DND-41 (cell line): ENCODE results near the gene PISD.

ENCODE experiments used
- CTCF ChIP-seq: IDR thresholded peaks from 2 replicates; pipeline ENCODE4 v1.5.1; 2012; ENCODE audit warnings: borderline replicate concordance, low read length, moderate library complexity, mild to moderate bottlenecking; ENCODE audit not compliant: poor library complexity, severe bottlenecking; ENCODE audit errors: extremely low read depth
- EZH2 ChIP-seq: IDR thresholded peaks from 3 replicates; pipeline ENCODE4 v1.6.1; 2012; ENCODE audit warnings: borderline replicate concordance, low read depth, mild to moderate bottlenecking, moderate library complexity, low read length, inconsistent platforms; ENCODE audit not compliant: severe bottlenecking

GRCh38 chr22:31627223-31627731 is 34.7 kb downstream of the PISD start:
- TF ChIP-seq CTCF (no peak), EZH2 (no peak)
